DOHH2 (cell line): ENCODE data around the gene ZNF614.
A peak's percentile ranks its signal among the peaks of the same experiment; 100 is the strongest.

Experiments used
- H3F3A ChIP-seq: fragments of 200-600 bp; sonication (generic), shearing (Covaris generic); 2 replicates; pipeline ENCODE4 v1.6.0; 2016; ENCODE audit warnings: antibody characterized with exemption, mild to moderate bottlenecking; ENCODE audit not compliant: control insufficient read depth, insufficient read depth
- H3K27ac ChIP-seq: fragments of 200-600 bp; sonication (generic); 2 replicates; pipeline ENCODE4 v1.5.1; 2014; ENCODE audit warnings: low read depth, mild to moderate bottlenecking, low read length, moderate library complexity
- H3K27me3 ChIP-seq: fragments of 200-600 bp; sonication (generic); 2 replicates; pipeline ENCODE4 v1.6.1; 2014; ENCODE audit warnings: mild to moderate bottlenecking, low read length, mixed read lengths; ENCODE audit not compliant: control insufficient read depth
- H3K36me3 ChIP-seq: fragments of 200-600 bp; sonication (generic); 2 replicates; pipeline ENCODE4 v1.6.1; 2014; ENCODE audit warnings: mild to moderate bottlenecking, low read length, moderate library complexity, mixed read lengths; ENCODE audit not compliant: control insufficient read depth
- H3K4me1 ChIP-seq: fragments of 200-600 bp; sonication (generic); 2 replicates; pipeline ENCODE4 v1.6.1; 2014; ENCODE audit warnings: mild to moderate bottlenecking, low read length, mixed read lengths; ENCODE audit not compliant: control insufficient read depth
- H3K4me2 ChIP-seq: fragments of 200-600 bp; sonication (generic); 2 replicates; pipeline ENCODE4 v1.6.0; 2014; ENCODE audit warnings: mild to moderate bottlenecking, low read length, moderate library complexity
- H3K4me3 ChIP-seq: fragments of 200-600 bp; sonication (generic); 2 replicates; pipeline ENCODE4 v1.5.1; 2014; ENCODE audit warnings: mild to moderate bottlenecking, low read length, mixed read lengths
- H3K79me2 ChIP-seq: fragments of 200-600 bp; sonication (generic); 2 replicates; pipeline ENCODE4 v1.6.1; 2014; ENCODE audit warnings: mild to moderate bottlenecking, low read length, mixed read lengths; ENCODE audit not compliant: control insufficient read depth
- H3K9me2 ChIP-seq: fragments of 200-600 bp; sonication (generic); replicated peaks from 2 replicates; pipeline ENCODE4 v1.6.1; 2014; ENCODE audit warnings: mild to moderate bottlenecking, low read length, mixed read lengths; ENCODE audit not compliant: control insufficient read depth
- H3K9me3 ChIP-seq: fragments of 200-600 bp; sonication (generic); 2 replicates; pipeline ENCODE4 v1.6.1; 2014; ENCODE audit warnings: antibody characterized with exemption, low read length, mixed read lengths; ENCODE audit not compliant: control insufficient read depth, insufficient read depth
- H4K20me1 ChIP-seq: fragments of 200-600 bp; sonication (generic); 2 replicates; pipeline ENCODE4 v1.6.0; 2014; ENCODE audit warnings: low read depth, mild to moderate bottlenecking, antibody characterized with exemption, low read length, moderate library complexity; ENCODE audit not compliant: control insufficient read depth, insufficient read depth
- EZH2phosphoT487 ChIP-seq: fragments of 200-600 bp; sonication (generic); IDR thresholded peaks from 2 replicates; pipeline ENCODE4 v1.6.1; 2017; ENCODE audit warnings: borderline replicate concordance, mild to moderate bottlenecking, antibody characterized with exemption, low read length, moderate library complexity, mixed read lengths
- TF ChIP-seq, protein P1 (sequence below): fragments of 200-600 bp; sonication (generic); IDR thresholded peaks from one replicate; pipeline ENCODE4 v1.5.1; 2014; ENCODE audit warnings: antibody characterized with exemption, mild to moderate bottlenecking, low read depth, low read length; ENCODE audit not compliant: poor library complexity, severe bottlenecking

ZNF614 gene

DNA sequence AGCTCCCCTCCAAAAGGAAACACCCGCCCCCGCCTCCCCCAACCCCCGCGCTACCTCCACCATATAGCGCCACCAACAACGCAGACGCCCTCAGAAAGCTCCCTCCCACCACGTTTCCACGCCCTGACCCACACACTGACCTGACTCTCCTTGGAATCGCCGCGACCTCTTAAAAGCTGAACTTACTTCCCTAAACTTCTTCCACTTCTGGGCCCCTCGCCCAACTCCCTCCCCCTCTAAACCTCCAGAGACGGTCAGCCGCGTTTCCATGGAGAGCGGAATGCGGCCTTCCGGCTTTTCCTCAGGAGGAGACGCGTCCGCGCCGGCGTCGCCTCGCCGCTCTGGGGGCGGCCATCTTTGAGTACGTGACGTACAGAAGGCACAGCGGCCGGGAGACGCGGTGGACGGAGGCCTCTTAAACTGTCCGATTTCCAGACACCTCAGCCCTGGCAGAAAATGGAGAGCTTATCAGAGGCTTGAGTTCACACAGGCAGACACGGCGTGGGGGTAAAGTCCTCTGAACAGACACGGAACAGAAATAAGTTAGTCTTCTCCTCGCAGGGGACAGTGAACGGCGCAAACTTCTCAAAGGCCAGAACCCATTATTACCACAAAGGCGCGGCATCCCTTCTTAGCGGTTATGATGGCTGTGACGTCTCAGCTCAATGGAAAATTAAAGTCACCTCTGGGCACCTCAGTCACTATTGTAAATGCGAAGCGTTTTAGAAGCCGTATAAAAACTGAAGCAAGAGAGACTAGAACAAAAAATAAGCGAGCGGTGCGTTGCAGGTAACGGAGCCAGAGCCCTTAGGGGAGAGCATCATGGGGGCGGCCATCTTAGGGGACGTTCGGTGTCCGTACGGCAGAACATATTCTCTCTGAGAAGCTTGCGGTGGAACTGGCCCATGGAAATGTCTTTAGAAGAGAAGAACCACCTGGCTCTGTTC lies 20.6 kb upstream of the ZNF614 start, which contains the start of gene ZNF432:
Gene ZNF432 (minus strand): TSS at position 284 of the 947 bp plus-strand sequence. CDS start 1,970 bp downstream, outside the sequence.
- H3K79me2 ChIP-seq = peaks cover 3% of the 10 kb centered on the region; the same call in 1 of the 2 replicates
- no peaks in the 10 kb centered on the region for H3F3A ChIP-seq
- H4K20me1 ChIP-seq = no peaks in the 10 kb centered on the region
- H3K4me2 ChIP-seq = peak within 1 kb of the TSS; percentile 91
- H3K27ac ChIP-seq = peak within 1 kb of the TSS; percentile 69
- no peak for TF ChIP-seq EZH2phosphoT487
- TF ChIP-seq, protein P1, sequence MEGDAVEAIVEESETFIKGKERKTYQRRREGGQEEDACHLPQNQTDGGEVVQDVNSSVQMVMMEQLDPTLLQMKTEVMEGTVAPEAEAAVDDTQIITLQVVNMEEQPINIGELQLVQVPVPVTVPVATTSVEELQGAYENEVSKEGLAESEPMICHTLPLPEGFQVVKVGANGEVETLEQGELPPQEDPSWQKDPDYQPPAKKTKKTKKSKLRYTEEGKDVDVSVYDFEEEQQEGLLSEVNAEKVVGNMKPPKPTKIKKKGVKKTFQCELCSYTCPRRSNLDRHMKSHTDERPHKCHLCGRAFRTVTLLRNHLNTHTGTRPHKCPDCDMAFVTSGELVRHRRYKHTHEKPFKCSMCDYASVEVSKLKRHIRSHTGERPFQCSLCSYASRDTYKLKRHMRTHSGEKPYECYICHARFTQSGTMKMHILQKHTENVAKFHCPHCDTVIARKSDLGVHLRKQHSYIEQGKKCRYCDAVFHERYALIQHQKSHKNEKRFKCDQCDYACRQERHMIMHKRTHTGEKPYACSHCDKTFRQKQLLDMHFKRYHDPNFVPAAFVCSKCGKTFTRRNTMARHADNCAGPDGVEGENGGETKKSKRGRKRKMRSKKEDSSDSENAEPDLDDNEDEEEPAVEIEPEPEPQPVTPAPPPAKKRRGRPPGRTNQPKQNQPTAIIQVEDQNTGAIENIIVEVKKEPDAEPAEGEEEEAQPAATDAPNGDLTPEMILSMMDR = no peak
- H3K9me3 ChIP-seq = peaks cover 33% of the 10 kb centered on the region
- no peaks in the 10 kb centered on the region for H3K9me2 ChIP-seq
- no peaks in the 10 kb centered on the region for H3K27me3 ChIP-seq
- H3K4me3 ChIP-seq = peak within 1 kb of the TSS; percentile 94
- peaks cover 15% of the 10 kb centered on the region for H3K4me1 ChIP-seq
- peaks cover 30% of the 10 kb centered on the region for H3K36me3 ChIP-seq

DNA sequence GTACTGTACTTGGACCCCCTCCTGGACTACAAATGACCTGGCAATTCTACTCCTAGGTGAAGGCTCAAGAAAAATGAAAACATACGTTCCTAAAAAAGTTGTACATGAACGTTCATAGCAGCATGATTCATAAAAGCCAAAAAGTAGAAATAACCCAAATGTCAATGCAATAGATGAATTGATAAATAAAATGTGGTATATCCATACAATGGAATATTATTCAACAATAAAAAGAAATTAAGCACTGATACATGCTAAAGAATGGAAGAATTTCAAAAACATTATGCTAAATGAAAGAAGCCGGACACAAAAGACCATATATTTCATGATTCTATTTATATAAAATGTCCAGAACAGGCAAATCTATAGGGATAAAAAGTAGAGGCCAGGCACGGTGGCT lies 11.0 kb upstream of the ZNF614 start:
- TF ChIP-seq EZH2phosphoT487 = no peak
- H3K36me3 ChIP-seq = peaks cover 65% of the 10 kb centered on the region
- no peaks in the 10 kb centered on the region for H3K27me3 ChIP-seq
- no peak overlapping the region for H3K27ac ChIP-seq
- H3K9me2 ChIP-seq = no peaks in the 10 kb centered on the region
- H3K79me2 ChIP-seq = no peaks in the 10 kb centered on the region
- H4K20me1 ChIP-seq = no peaks in the 10 kb centered on the region
- peaks cover 44% of the 10 kb centered on the region for H3K9me3 ChIP-seq
- no peaks in the 10 kb centered on the region for H3K4me1 ChIP-seq
- H3F3A ChIP-seq = no peaks in the 10 kb centered on the region
- no peak overlapping the region for H3K4me2 ChIP-seq
- H3K4me3 ChIP-seq = no peak overlapping the region

DNA sequence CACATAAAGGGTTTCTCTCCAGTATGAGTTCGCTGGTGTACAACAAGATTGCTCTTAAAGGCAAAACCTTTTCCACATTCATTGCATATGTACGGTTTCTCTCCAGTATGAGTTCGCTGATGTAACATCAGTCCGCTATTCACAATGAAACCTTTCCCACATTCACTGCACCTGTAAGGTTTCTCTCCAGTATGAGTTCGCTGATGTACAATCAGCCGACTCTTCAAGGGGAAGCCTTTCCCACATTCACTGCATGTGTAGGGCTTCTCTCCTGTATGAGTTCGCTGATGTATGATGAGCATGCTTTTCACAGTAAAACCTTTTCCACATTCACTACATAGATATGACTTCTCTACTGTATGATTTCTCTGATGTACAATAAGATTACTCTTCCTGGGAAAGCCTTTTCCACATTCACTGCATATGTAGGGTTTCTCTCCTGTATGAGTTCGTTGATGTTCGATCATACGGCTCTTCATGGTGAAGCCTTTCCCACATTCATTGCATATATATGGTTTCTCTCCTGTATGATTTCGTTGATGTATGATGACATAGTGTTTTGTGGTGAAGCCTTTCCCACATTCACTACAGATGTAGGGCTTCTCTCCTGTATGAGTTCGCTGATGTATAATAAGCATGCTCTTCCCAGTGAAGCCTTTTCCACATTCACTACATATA lies 6.0 kb upstream of the ZNF614 start:
- Histone ChIP-seq H3K9me3 (peaks cover 65% of the 10 kb centered on the region), H3K27me3 (no peaks in the 10 kb centered on the region), H3K79me2 (no peaks in the 10 kb centered on the region), H3K9me2 (no peaks in the 10 kb centered on the region), H3K4me1 (peaks cover under 1% of the 10 kb centered on the region; the same call in 1 of the 2 replicates), H3F3A (no peaks in the 10 kb centered on the region), H3K4me3 (no peak overlapping the region), H3K36me3 (peaks cover 67% of the 10 kb centered on the region), H3K27ac (no peak overlapping the region), H3K4me2 (no peak overlapping the region), H4K20me1 (no peaks in the 10 kb centered on the region)
- TF ChIP-seq EZH2phosphoT487 = no peak
- TF ChIP-seq, protein P1 = no peak
